Measurements from ENCODE around the gene BBOF1. TPM values are rescaled to one million over a fixed set of nuclear protein-coding genes. Genes with fewer than 3 reads are reported as not detected.

The BBOF1 gene
- total and polyA plus RNA-seq, 12 donors: 1.8 to 5.9 (median 3.4) TPM

- Histone ChIP-seq H3K9me3 (no peaks in the 10 kb centered on the region), H3K4me1 (peaks cover 0 to 5% (median 0%) of the 10 kb centered on the region in 9 donors), H3K27ac (no peak overlapping the region), H3K27me3 (no peaks in the 10 kb centered on the region), H3K36me3 (peaks cover 0 to 33% (median 0%) of the 10 kb centered on the region in 9 donors), H3K4me3 (no peak overlapping the region)
- ATAC-seq (no peak), DNase-seq (no peak)
- WGBS, 2 donors: 93 to 95% methylated on average over 3 of the region's 3 CpGs
- intact Hi-C loops (cut with DNase I): no loop called here
- TF ChIP-seq, protein P1, sequence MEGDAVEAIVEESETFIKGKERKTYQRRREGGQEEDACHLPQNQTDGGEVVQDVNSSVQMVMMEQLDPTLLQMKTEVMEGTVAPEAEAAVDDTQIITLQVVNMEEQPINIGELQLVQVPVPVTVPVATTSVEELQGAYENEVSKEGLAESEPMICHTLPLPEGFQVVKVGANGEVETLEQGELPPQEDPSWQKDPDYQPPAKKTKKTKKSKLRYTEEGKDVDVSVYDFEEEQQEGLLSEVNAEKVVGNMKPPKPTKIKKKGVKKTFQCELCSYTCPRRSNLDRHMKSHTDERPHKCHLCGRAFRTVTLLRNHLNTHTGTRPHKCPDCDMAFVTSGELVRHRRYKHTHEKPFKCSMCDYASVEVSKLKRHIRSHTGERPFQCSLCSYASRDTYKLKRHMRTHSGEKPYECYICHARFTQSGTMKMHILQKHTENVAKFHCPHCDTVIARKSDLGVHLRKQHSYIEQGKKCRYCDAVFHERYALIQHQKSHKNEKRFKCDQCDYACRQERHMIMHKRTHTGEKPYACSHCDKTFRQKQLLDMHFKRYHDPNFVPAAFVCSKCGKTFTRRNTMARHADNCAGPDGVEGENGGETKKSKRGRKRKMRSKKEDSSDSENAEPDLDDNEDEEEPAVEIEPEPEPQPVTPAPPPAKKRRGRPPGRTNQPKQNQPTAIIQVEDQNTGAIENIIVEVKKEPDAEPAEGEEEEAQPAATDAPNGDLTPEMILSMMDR (IDR thresholded peaks at IDR 0.05): no peak
Observed at GRCh38 chr14:74034572-74034971, 15.4 kb downstream of the BBOF1 start.

DNA sequence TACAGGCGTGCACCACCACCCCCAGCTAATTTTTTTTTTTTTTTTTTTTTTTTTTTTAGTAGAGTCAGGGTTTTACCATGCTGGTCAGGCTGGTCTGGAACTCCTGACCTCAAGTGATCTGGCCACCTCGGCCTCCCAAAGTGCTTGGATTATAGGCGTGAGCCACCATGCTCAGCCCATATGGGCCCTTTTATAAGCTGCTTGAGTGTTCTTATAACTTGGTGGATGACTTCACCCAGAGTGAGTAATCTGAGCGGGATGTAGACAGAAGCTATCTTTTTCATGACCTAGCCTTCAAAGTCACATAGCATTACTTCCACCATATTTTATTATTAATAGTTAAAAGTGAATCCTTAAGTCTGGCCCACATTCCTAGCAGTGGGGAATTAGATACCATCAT, 16.4 kb downstream of the BBOF1 start:
- no peak overlapping the region for H3K27ac ChIP-seq
- DNase-seq: no peak
- peaks cover 0 to 35% (median 0%) of the 10 kb centered on the region in 9 donors for H3K36me3 ChIP-seq
- no peak for ATAC-seq
- peaks cover 0 to 5% (median 0%) of the 10 kb centered on the region in 9 donors for H3K4me1 ChIP-seq
- TF ChIP-seq, protein P1 (IDR thresholded peaks at IDR 0.05): no peak
- no peaks in the 10 kb centered on the region for H3K27me3 ChIP-seq
- 90 to 95% methylated on average over 4 of the region's 4 CpGs for WGBS, 2 donors
- H3K9me3 ChIP-seq: no peaks in the 10 kb centered on the region
- intact Hi-C loops (cut with DNase I): no loop called here
- H3K4me3 ChIP-seq: no peak overlapping the region

GRCh38 chr14:74038020-74038859, 19.1 kb downstream of the BBOF1 start:
- TF ChIP-seq, protein P1 (IDR thresholded peaks at IDR 0.05): peak; percentile 43 to 79 (median 70)
- 67 to 68% methylated on average over 3 of the region's 3 CpGs for WGBS, 2 donors
- Histone ChIP-seq H3K36me3 (peaks cover 0 to 29% (median 0%) of the 10 kb centered on the region in 9 donors), H3K27ac (no peak overlapping the region), H3K9me3 (no peaks in the 10 kb centered on the region), H3K4me3 (no peak overlapping the region), H3K27me3 (no peaks in the 10 kb centered on the region), H3K4me1 (no peaks in the 10 kb centered on the region)
- ATAC-seq (no peak), DNase-seq (no peak)
- intact Hi-C loops (cut with DNase I): no loop called here

DNA sequence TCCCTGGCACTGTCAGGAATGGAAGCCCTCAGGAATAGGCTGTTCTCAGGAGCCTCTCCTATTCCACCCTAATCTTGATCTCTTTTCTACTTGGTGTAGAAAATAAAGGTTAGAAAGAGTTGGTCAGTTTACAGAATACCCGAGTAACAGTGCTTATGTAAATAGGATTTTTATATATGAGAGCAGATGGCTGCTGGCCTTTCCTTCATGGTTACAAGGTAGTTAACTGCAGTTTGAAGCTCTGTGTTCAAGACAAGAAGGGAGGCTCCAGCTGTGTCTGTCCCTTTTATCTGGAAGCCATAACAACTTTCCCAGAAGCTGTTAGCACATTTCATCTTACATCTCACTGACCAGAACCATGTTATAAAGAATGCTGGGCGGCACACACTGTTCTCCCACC, 23.1 kb downstream of the BBOF1 start:
- ATAC-seq: no peak
- intact Hi-C loops (cut with DNase I): no loop called here
- no peak overlapping the region for H3K4me3 ChIP-seq
- 57 to 87% methylated on average over 2 of the region's 2 CpGs for WGBS, 2 donors
- no peak for DNase-seq
- no peaks in the 10 kb centered on the region for H3K27me3 ChIP-seq
- peaks cover 0 to 34% (median 0%) of the 10 kb centered on the region in 9 donors for H3K36me3 ChIP-seq
- H3K27ac ChIP-seq: no peak overlapping the region
- no peaks in the 10 kb centered on the region for H3K4me1 ChIP-seq
- TF ChIP-seq, protein P1 (IDR thresholded peaks at IDR 0.05): no peak
- no peaks in the 10 kb centered on the region for H3K9me3 ChIP-seq

All from heart right ventricle (tissue), 16 donors.